ENCODE measurements around the gene MAPK7.

Gene MAPK7

GRCh38 chr17:19364699-19365498 is 13.4 kb upstream of the MAPK7 start:
- peaks cover 8% of the 10 kb centered on the region for H3K27me3 Mint-ChIP-seq (ENCODE audit: low read depth)
- H3K9me3 Mint-ChIP-seq, result no peaks in the 10 kb centered on the region
- no peak overlapping the region for H3K4me3 Mint-ChIP-seq
- H3K27ac Mint-ChIP-seq, result no peak overlapping the region
- peaks cover 15% of the 10 kb centered on the region for H3K4me1 Mint-ChIP-seq (ENCODE audit: low read depth)
- H3K36me3 Mint-ChIP-seq (ENCODE audit: low read depth), result no peaks in the 10 kb centered on the region

GRCh38 chr17:19365499-19365817 is 12.8 kb upstream of the MAPK7 start:
- peaks cover 8% of the 10 kb centered on the region for H3K27me3 Mint-ChIP-seq (ENCODE audit: low read depth)
- no peak overlapping the region for H3K4me3 Mint-ChIP-seq
- peaks cover 2% of the 10 kb centered on the region for H3K36me3 Mint-ChIP-seq (ENCODE audit: low read depth)
- no peaks in the 10 kb centered on the region for H3K9me3 Mint-ChIP-seq
- no peak overlapping the region for H3K27ac Mint-ChIP-seq
- H3K4me1 Mint-ChIP-seq (ENCODE audit: low read depth), result peaks cover 20% of the 10 kb centered on the region

- Mint-ChIP-seq H3K36me3 (ENCODE audit: low read depth) (peaks cover 2% of the 10 kb centered on the region), H3K4me3 (no peak overlapping the region), H3K4me1 (ENCODE audit: low read depth) (peaks cover 24% of the 10 kb centered on the region), H3K27ac (no peak overlapping the region), H3K9me3 (no peaks in the 10 kb centered on the region), H3K27me3 (ENCODE audit: low read depth) (peaks cover 8% of the 10 kb centered on the region)
Measured at GRCh38 chr17:19365833-19366636, 12.3 kb upstream of the MAPK7 start.

- Mint-ChIP-seq H3K4me1 (ENCODE audit: low read depth) (peaks cover 30% of the 10 kb centered on the region), H3K27ac (no peak overlapping the region), H3K9me3 (no peaks in the 10 kb centered on the region), H3K27me3 (ENCODE audit: low read depth) (peaks cover 2% of the 10 kb centered on the region), H3K4me3 (no peak overlapping the region), H3K36me3 (ENCODE audit: low read depth) (peaks cover 2% of the 10 kb centered on the region)
Measured at GRCh38 chr17:19366637-19366972, 11.7 kb upstream of the MAPK7 start.

GRCh38 chr17:19368229-19368628 is 10.1 kb upstream of the MAPK7 start:
- Mint-ChIP-seq H3K4me3 (no peak overlapping the region), H3K9me3 (no peaks in the 10 kb centered on the region), H3K36me3 (ENCODE audit: low read depth) (peaks cover 2% of the 10 kb centered on the region), H3K27ac (no peak overlapping the region), H3K4me1 (ENCODE audit: low read depth) (peaks cover 35% of the 10 kb centered on the region), H3K27me3 (ENCODE audit: low read depth) (no peaks in the 10 kb centered on the region)

GRCh38 chr17:19369107-19369778 is 9.1 kb upstream of the MAPK7 start:
- Mint-ChIP-seq H3K36me3 (ENCODE audit: low read depth) (peaks cover 2% of the 10 kb centered on the region), H3K27me3 (ENCODE audit: low read depth) (no peaks in the 10 kb centered on the region), H3K9me3 (no peaks in the 10 kb centered on the region), H3K4me1 (ENCODE audit: low read depth) (peaks cover 38% of the 10 kb centered on the region), H3K4me3 (peak overlapping the region; percentile 84), H3K27ac (peak overlapping the region; percentile 89)

- H3K36me3 Mint-ChIP-seq (ENCODE audit: low read depth), result peaks cover 5% of the 10 kb centered on the region
Measured at GRCh38 chr17:19369846-19370492, 8.3 kb upstream of the MAPK7 start.

GRCh38 chr17:19370493-19370960 is 7.8 kb upstream of the MAPK7 start:
- Mint-ChIP-seq H3K4me3 (peak overlapping the region; percentile 84), H3K36me3 (ENCODE audit: low read depth) (peaks cover 5% of the 10 kb centered on the region), H3K27ac (peak overlapping the region; percentile 89), H3K27me3 (ENCODE audit: low read depth) (no peaks in the 10 kb centered on the region), H3K9me3 (no peaks in the 10 kb centered on the region), H3K4me1 (ENCODE audit: low read depth) (peaks cover 39% of the 10 kb centered on the region)

More at GRCh38 chr17:19369846-19370492, 8.3 kb upstream of the MAPK7 start:
- Mint-ChIP-seq H3K9me3 (no peaks in the 10 kb centered on the region), H3K4me1 (ENCODE audit: low read depth) (peaks cover 39% of the 10 kb centered on the region), H3K27me3 (ENCODE audit: low read depth) (no peaks in the 10 kb centered on the region), H3K4me3 (peak overlapping the region; percentile 84), H3K27ac (peak overlapping the region; percentile 89)

- Mint-ChIP-seq H3K27me3 (ENCODE audit: low read depth) (no peaks in the 10 kb centered on the region), H3K9me3 (no peaks in the 10 kb centered on the region), H3K4me3 (peak overlapping the region; percentile 29), H3K27ac (peak overlapping the region; percentile 80), H3K4me1 (ENCODE audit: low read depth) (peaks cover 41% of the 10 kb centered on the region), H3K36me3 (ENCODE audit: low read depth) (peaks cover 5% of the 10 kb centered on the region)
Measured at GRCh38 chr17:19371259-19372010, 6.9 kb upstream of the MAPK7 start.

GRCh38 chr17:19372011-19372370 is 6.3 kb upstream of the MAPK7 start:
- Mint-ChIP-seq H3K27ac (peak overlapping the region; percentile 34), H3K27me3 (ENCODE audit: low read depth) (no peaks in the 10 kb centered on the region), H3K9me3 (no peaks in the 10 kb centered on the region), H3K4me1 (ENCODE audit: low read depth) (peaks cover 44% of the 10 kb centered on the region), H3K36me3 (ENCODE audit: low read depth) (peaks cover 5% of the 10 kb centered on the region), H3K4me3 (no peak overlapping the region)

- Mint-ChIP-seq H3K9me3 (no peaks in the 10 kb centered on the region), H3K36me3 (ENCODE audit: low read depth) (peaks cover 5% of the 10 kb centered on the region), H3K4me1 (ENCODE audit: low read depth) (peaks cover 47% of the 10 kb centered on the region), H3K27me3 (ENCODE audit: low read depth) (no peaks in the 10 kb centered on the region), H3K27ac (peak overlapping the region; percentile 26), H3K4me3 (peak overlapping the region; percentile 17)
Measured at GRCh38 chr17:19372439-19372838, 5.9 kb upstream of the MAPK7 start.

- Mint-ChIP-seq H3K4me1 (ENCODE audit: low read depth) (peaks cover 47% of the 10 kb centered on the region), H3K9me3 (no peaks in the 10 kb centered on the region), H3K27me3 (ENCODE audit: low read depth) (no peaks in the 10 kb centered on the region), H3K27ac (no peak overlapping the region), H3K36me3 (ENCODE audit: low read depth) (peaks cover 5% of the 10 kb centered on the region), H3K4me3 (no peak overlapping the region)
Measured at GRCh38 chr17:19372866-19373504, 5.3 kb upstream of the MAPK7 start.

- Mint-ChIP-seq H3K4me1 (ENCODE audit: low read depth) (peaks cover 44% of the 10 kb centered on the region), H3K4me3 (no peak overlapping the region)
Measured at GRCh38 chr17:19374136-19374535, 4.2 kb upstream of the MAPK7 start.

More at GRCh38 chr17:19374136-19374535, 4.2 kb upstream of the MAPK7 start:
- Mint-ChIP-seq H3K36me3 (ENCODE audit: low read depth) (peaks cover 5% of the 10 kb centered on the region), H3K27ac (no peak overlapping the region), H3K9me3 (no peaks in the 10 kb centered on the region), H3K27me3 (ENCODE audit: low read depth) (no peaks in the 10 kb centered on the region)

All from T-helper 1 cell treated with Interleukin-12 subunit alpha and Interleukin-12 subunit beta and Interleukin-4 antibody, amounts not matched to agents 30 μg/mL and 1 μg/mL, for 36 hours (primary cell).